HepG2 (cell line): ENCODE results near the gene KRTAP3-2. TPM values are rescaled to one million over a fixed set of nuclear protein-coding genes. Genes with fewer than 3 reads are reported as not detected.

Experiments
- ATAC-seq: fragments of 200-7000 bp; cut with Tn5 transposase; 3 replicates; pipeline ENCODE4 v1.9.1; 2020; ENCODE audit warnings: mild to moderate bottlenecking, moderate library complexity
- BruUV-seq: library from RNA; stranded (reverse); fragments of 400-500 nt; replicated peaks from 2 replicates; lab custom pipeline; 2021; lab: Mats Ljungman, UMichigan
- CTCF ChIA-PET: fragments of 300-600 bp; formaldehyde crosslinking; extraction: SDS; loops from one replicate; lab custom pipeline; 2021; ENCODE audit warnings: low total read pairs, inconsistent platforms, low intra/inter-chr PET ratio; lab: Yijun Ruan, JAX
- POLR2A ChIA-PET: fragments of 350-600 bp; sonication (Branson Sonifier 250); formaldehyde crosslinking; loops from one replicate; lab custom pipeline; 2020; ENCODE audit warnings: antibody characterized with exemption, inconsistent platforms; lab: Yijun Ruan, JAX
- DNase-seq: peaks from one replicate; pipeline ENCODE4 v3.0.0-alpha.2; 2015; ENCODE audit warnings: low spot score
- FAIRE-seq: peaks from 3 replicates; lab custom pipeline; 2011; peaks lifted over from hg19 to GRCh38; lab: Jason Lieb, UNC
- H2AFZ ChIP-seq: one replicate; pipeline ENCODE4 v1.6.1; 2011; ENCODE audit warnings: low read length, inconsistent platforms
- H3K27ac ChIP-seq: fragments of 300-600 bp; 3 replicates; pipeline ENCODE4 v1.8.0; 2011; ENCODE audit warnings: mixed run types, mild to moderate bottlenecking, mixed read lengths, low read length, inconsistent platforms; ENCODE audit not compliant: insufficient read depth; ENCODE audit errors: extremely low read length
- H3K27me3 ChIP-seq, 2 experiments: fragments of 200-600 bp in 1 of 2; 2 replicates in 1 of 2; 3 replicates in 1 of 2; pipeline versions ENCODE4 v1.6.0 to v1.8.0; 2011; ENCODE audit warnings: low read length in 2 of 2, mild to moderate bottlenecking in 2 of 2, moderate library complexity in 2 of 2, inconsistent platforms in 1 of 2; ENCODE audit not compliant: insufficient read depth in 2 of 2, control insufficient read depth in 1 of 2
- H3K36me3 ChIP-seq, 2 experiments: fragments of 200-600 bp in 1 of 2; replicated peaks in 1 of 2; 2 replicates in 1 of 2; 3 replicates in 1 of 2; pipeline versions ENCODE4 v1.5.1 to v1.8.0; 2011; ENCODE audit warnings: low read length in 2 of 2, inconsistent platforms in 1 of 2; ENCODE audit not compliant: insufficient read depth in 2 of 2, control insufficient read depth in 1 of 2
- H3K4me1 ChIP-seq: 2 replicates; pipeline ENCODE4 v1.5.1; 2012; ENCODE audit warnings: low read length, inconsistent platforms; ENCODE audit not compliant: insufficient read depth
- H3K4me2 ChIP-seq: 2 replicates; pipeline ENCODE4 v1.6.0; 2011; ENCODE audit warnings: low read depth, low read length, inconsistent platforms
- H3K4me3 ChIP-seq, 3 experiments: fragments of 200-600 bp in 1 of 3; sonication (generic), shearing (Covaris generic) in 1 of 3; replicated peaks in 1 of 3; 2 replicates each; pipeline ENCODE4 v1.5.1; 2011 to 2016; ENCODE audit warnings: low read length in 3 of 3, inconsistent platforms in 2 of 3, low read depth in 2 of 3, mild to moderate bottlenecking in 2 of 3, control low read depth in 1 of 3, mixed read lengths in 1 of 3; ENCODE audit not compliant: insufficient read depth in 1 of 3
- H3K79me2 ChIP-seq: one replicate; pipeline ENCODE4 v1.6.1; 2011; ENCODE audit warnings: low read length, inconsistent platforms; ENCODE audit not compliant: insufficient read depth
- H3K9ac ChIP-seq: 2 replicates; pipeline ENCODE4 v1.6.0; 2011; ENCODE audit warnings: mild to moderate bottlenecking, low read depth, low read length, inconsistent platforms; ENCODE audit not compliant: insufficient read depth
- H3K9me3 ChIP-seq: 2 replicates; pipeline ENCODE4 v1.5.1; 2012; ENCODE audit warnings: mild to moderate bottlenecking, low read length
- H4K20me1 ChIP-seq: 2 replicates; pipeline ENCODE4 v1.6.0; 2011; ENCODE audit warnings: inconsistent platforms, mild to moderate bottlenecking, low read length, moderate library complexity; ENCODE audit not compliant: insufficient read depth
- EHMT2 ChIP-seq: fragments of 200-600 bp; sonication (generic); IDR thresholded peaks from 2 replicates; pipeline ENCODE4 v1.7.0; 2017; ENCODE audit warnings: antibody characterized with exemption, low read depth, low read length, borderline replicate concordance
- ELF4 ChIP-seq: sonication (generic); formaldehyde crosslinking; IDR thresholded peaks from 2 replicates; pipeline ENCODE4 v1.5.0; 2020; ENCODE audit warnings: missing genetic modification reagents, mild to moderate bottlenecking, moderate library complexity, borderline replicate concordance
- GABPA ChIP-seq, 2 experiments: IDR thresholded peaks; 2 replicates each; pipeline ENCODE4 v1.6.1; 2011 to 2016; ENCODE audit warnings: low read depth in 2 of 2, low read length in 1 of 2, missing biosample characterization in 1 of 2, missing genetic modification characterization in 1 of 2
- HDAC1 ChIP-seq: sonication (generic); formaldehyde crosslinking; IDR thresholded peaks from 2 replicates; pipeline ENCODE4 v1.5.1; 2020; ENCODE audit warnings: mild to moderate bottlenecking, missing genetic modification reagents
- HMG20A ChIP-seq: IDR thresholded peaks from 2 replicates; pipeline ENCODE4 v1.6.1; 2016; ENCODE audit warnings: borderline replicate concordance
- HOXA7 ChIP-seq: sonication (generic); formaldehyde crosslinking; IDR thresholded peaks from 2 replicates; pipeline ENCODE4 v1.8.1; 2022; ENCODE audit warnings: mild to moderate bottlenecking, missing genetic modification reagents, moderate library complexity
- KLF16 ChIP-seq, 2 experiments: sonication (generic) in 1 of 2; formaldehyde crosslinking in 1 of 2; IDR thresholded peaks; 2 replicates each; pipeline versions ENCODE4 v1.6.1 to v1.8.0; 2016 to 2023; ENCODE audit warnings: missing genetic modification reagents in 2 of 2, missing compliant biosample characterization in 1 of 2
- LCORL ChIP-seq, 2 experiments: fragments of 450-650 bp in 1 of 2; sonication (generic) in 1 of 2; formaldehyde crosslinking in 1 of 2; IDR thresholded peaks; 2 replicates each; pipeline versions ENCODE4 v1.5.0 to v1.6.1; 2017 to 2020; ENCODE audit warnings: antibody characterized with exemption in 1 of 2, missing genetic modification reagents in 1 of 2
- PITX1 ChIP-seq: sonication (generic); formaldehyde crosslinking; IDR thresholded peaks from 2 replicates; pipeline ENCODE4 v1.5.1; 2020; ENCODE audit warnings: mild to moderate bottlenecking, missing genetic modification reagents
- RARA ChIP-seq: IDR thresholded peaks from 2 replicates; pipeline ENCODE4 v1.6.1; 2016; ENCODE audit warnings: missing genetic modification reagents, missing compliant biosample characterization
- TBL1XR1 ChIP-seq: fragments of 150-350 bp; IDR thresholded peaks from 2 replicates; pipeline ENCODE4 v1.6.1; 2014; ENCODE audit warnings: borderline replicate concordance, low read length; ENCODE audit not compliant: partially characterized antibody
- ZBED4 ChIP-seq: sonication (generic); formaldehyde crosslinking; IDR thresholded peaks from 2 replicates; pipeline ENCODE4 v1.4.0; 2020; ENCODE audit warnings: missing genetic modification reagents, borderline replicate concordance
- ZBTB25 ChIP-seq: IDR thresholded peaks from 2 replicates; pipeline ENCODE4 v1.6.1; 2018; ENCODE audit warnings: missing genetic modification reagents
- ZBTB39 ChIP-seq: sonication (generic); formaldehyde crosslinking; IDR thresholded peaks from 2 replicates; pipeline ENCODE4 v1.5.0; 2020; ENCODE audit warnings: missing genetic modification reagents
- ZNF253 ChIP-seq: sonication (generic); formaldehyde crosslinking; IDR thresholded peaks from 2 replicates; pipeline ENCODE4 v1.8.0; 2022; ENCODE audit warnings: mild to moderate bottlenecking, missing genetic modification reagents, borderline replicate concordance
- ZNF672 ChIP-seq: sonication (generic); formaldehyde crosslinking; IDR thresholded peaks from 2 replicates; pipeline ENCODE4 v1.8.1; 2022; ENCODE audit warnings: missing genetic modification reagents
- ZNF674 ChIP-seq: sonication (generic); formaldehyde crosslinking; IDR thresholded peaks from 2 replicates; pipeline ENCODE4 v1.5.0; 2020; ENCODE audit warnings: low read depth, mild to moderate bottlenecking, missing genetic modification reagents
- WGBS: methylation state at CpG from one replicate; pipeline ENCODE4 v1.1.6; 2017; ENCODE audit warnings: low lambda C conversion rate; 5-methylcytosine and 5-hydroxymethylcytosine counted together
- in situ Hi-C: cut with HindIII; loops from 2 replicates; pipeline ENCODE4 v1.10.0; 2017; ENCODE audit warnings: low pct_unique_long_range_greater_than_20kb; ENCODE audit not compliant: extremely low pct_ligation_motif_present
- intact Hi-C: fragments of 100-400 bp; cut with micrococcal nuclease; formaldehyde crosslinking; loops from one replicate; pipeline ENCODE4 v1.10.0; 2022; ENCODE audit not compliant: unreplicated experiment
- polyA plus RNA-seq, 8 experiments: library from polyadenylated mRNA; depleted of rRNA in 3 of 8; stranded (reverse) in 7 of 8; unstranded in 1 of 8; fragments of >200 nt; fragmentation: Illumina TruSeq in 4 of 8; extraction: Trizol in 4 of 8; gene quantifications; 2 replicates each; pipeline versions ENCODE4 v1.2.1 to v1.2.3, GENCODE V29; 2011 to 2016; ENCODE audit warnings: low read depth in 4 of 8, missing spikeins in 1 of 8, mixed read lengths in 1 of 8; ENCODE audit not compliant: insufficient read depth in 1 of 8
- total RNA-seq, 5 experiments: library from RNA; depleted of rRNA; stranded (reverse); fragments of >200 nt; fragmentation: Illumina TruSeq; extraction: Trizol; gene quantifications; 2 replicates each; pipeline ENCODE4 v1.2.3, GENCODE V29; 2016; ENCODE audit warnings: low read depth in 1 of 5

KRTAP3-2 gene
- total and polyA plus RNA-seq, 2 of the 13 experiments (the other 11 are each of a cell fraction or from before 2014, with no cell fraction given) = not detected

DNA sequence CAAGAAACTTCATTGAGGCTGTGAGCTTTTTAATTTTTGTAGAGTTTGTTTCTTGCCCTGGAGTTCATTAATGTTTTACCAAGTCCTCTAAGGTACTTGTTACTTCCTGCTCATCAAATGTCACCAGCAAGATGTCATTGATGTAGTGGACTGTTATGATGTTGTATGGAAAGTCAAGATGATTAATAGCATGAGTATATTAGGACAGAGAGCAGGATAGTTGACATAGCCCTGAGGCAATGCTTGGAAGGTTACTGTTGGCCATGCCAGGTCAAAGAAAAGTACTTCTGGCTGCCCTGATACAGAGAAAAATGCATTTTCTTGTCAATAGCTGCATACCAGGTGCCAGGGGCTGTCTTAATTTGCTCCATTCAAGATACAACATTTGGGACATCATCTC is 20.6 kb upstream of the KRTAP3-2 start (continued):
- no peak for TF ChIP-seq HDAC1 (CRISPR knock-in tag)
- no peak for TF ChIP-seq ZBTB39 (CRISPR knock-in tag)
- peak; percentile 36; the same call in 1 of the 2 replicates for TF ChIP-seq HMG20A
- TF ChIP-seq RARA = peak; percentile 59
- no peak for TF ChIP-seq KLF16 (CRISPR knock-in tag; IDR thresholded peaks at IDR 0.05)

GRCh38 chr17:41019415-41019814 is 19.7 kb upstream of the KRTAP3-2 start:
- WGBS = 96% methylated on average over 3 of the region's 3 CpGs
- Histone ChIP-seq H3K9me3 (no peaks in the 10 kb centered on the region; the same call in 1 of the 2 replicates), H3K27me3 (no peaks in the 10 kb centered on the region), H3K4me3 (no peak overlapping the region), H3K36me3 (no peaks in the 10 kb centered on the region), H3K4me1 (peaks cover 34% of the 10 kb centered on the region), H3K4me2 (no peak overlapping the region), H3K79me2 (no peaks in the 10 kb centered on the region), H2AFZ (no peak overlapping the region), H3K27ac (no peak overlapping the region), H3K9ac (no peak overlapping the region), H4K20me1 (no peaks in the 10 kb centered on the region)
- ChIA-PET CTCF (no interaction called here), POLR2A (interaction anchor here (1.3 kb wide), 1 partner anchor 10 kb away, joined by 4 read pairs; no protein-coding TSS in a partner anchor)
- intact Hi-C loops (no loop called here), in situ Hi-C loops (no loop called here)
- no TSS peak for BruUV-seq
- DNase-seq = no peak
- no peak for ATAC-seq
- no peak for FAIRE-seq
- TF ChIP-seq HOXA7 (CRISPR knock-in tag) (no peak), PITX1 (CRISPR knock-in tag) (no peak), ZBTB25 (no peak), TBL1XR1 (no peak), GABPA (IDR thresholded peaks at IDR 0.05; ENCODE audit: low read depth, low read length) (no peak), GABPA (CRISPR knock-in tag; IDR thresholded peaks at IDR 0.05; ENCODE audit: low read depth) (no peak), ZNF253 (CRISPR knock-in tag) (no peak), ZBED4 (CRISPR knock-in tag) (no peak), LCORL (IDR thresholded peaks at IDR 0.05) (no peak), LCORL (CRISPR knock-in tag; IDR thresholded peaks at IDR 0.05) (no peak), EHMT2 (no peak), ELF4 (no peak), ZNF672 (no peak), ZNF674 (CRISPR knock-in tag) (no peak)
